GM19025 (cell line): ENCODE measurements around the gene TRIM9.

Source experiments
- ATAC-seq: cut with Tn5 transposase; IDR thresholded peaks from one replicate; pipeline ENCODE4 v1.9.1; 2021; ENCODE audit warnings: mild to moderate bottlenecking, low read depth, moderate library complexity; ENCODE audit not compliant: unreplicated experiment

TRIM9 gene

GRCh38 chr14:51093371-51094281 lies 1.3 kb downstream of the TRIM9 start:
- no peak for ATAC-seq

GRCh38 chr14:51092965-51093364 lies 1.9 kb downstream of the TRIM9 start:
- ATAC-seq = no peak

GRCh38 chr14:51089278-51089677 lies 5.6 kb downstream of the TRIM9 start:
- no peak for ATAC-seq

DNA sequence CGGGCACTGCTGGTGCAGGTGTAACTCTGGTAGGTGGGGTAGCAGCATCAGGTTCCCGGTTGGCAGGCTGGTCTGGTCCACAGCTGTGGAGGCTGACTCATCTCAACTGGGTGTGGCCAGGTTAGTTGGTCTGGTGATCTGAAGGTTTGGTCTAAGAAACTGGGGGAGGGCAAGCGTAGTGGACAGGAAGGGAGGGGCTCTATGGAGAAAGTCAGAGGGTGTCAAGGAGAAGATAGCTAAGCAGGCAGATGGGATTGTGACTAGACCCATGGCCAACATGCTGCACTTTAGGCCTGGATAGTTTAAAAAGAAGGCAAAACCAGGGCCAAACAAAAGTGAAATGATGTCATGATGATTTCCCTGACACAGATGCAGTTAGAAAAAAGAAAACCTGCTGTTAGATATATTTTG lies 7.9 kb downstream of the TRIM9 start:
- ATAC-seq = no peak

- ATAC-seq = no peak
Measured at GRCh38 chr14:51086044-51086443, 8.9 kb downstream of the TRIM9 start.

- ATAC-seq = no peak
Measured at GRCh38 chr14:51084962-51085361, 9.9 kb downstream of the TRIM9 start.

DNA sequence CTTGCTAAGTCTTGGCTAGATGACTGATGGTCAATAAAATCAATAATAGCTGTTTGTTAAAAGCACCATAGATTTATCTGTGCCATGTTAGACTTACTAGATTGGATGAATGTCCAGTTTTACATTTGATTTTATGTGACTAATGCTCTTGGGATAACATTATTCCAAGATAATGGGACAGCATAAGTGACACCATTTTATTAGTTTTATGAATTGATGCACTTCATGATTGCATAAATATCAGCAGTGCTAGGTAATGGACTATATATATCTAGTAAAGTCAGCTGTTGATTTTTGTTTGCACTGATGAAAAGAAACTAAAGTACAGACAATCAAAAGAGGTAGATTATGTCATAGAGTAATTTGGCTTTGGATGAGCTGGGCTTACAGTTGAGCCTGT lies 10.4 kb downstream of the TRIM9 start:
- ATAC-seq = no peak

DNA sequence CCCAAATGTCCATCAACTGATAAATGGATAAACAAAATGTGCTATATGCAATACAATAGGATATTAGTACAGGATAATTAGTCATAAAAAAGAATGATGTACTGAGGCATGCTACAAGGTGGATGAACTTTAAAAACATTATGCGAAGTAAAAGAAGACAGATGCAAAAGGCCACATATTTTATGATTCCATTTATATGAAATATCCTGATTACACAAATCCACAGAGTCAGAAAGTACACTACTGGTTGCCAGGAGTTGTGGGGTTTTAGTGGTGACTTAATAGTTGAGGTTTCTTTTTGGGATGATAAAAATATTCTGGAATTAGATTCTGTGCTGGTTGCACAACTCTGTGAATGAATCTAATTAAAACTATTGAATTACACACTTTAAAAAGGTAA lies 12.6 kb downstream of the TRIM9 start:
- ATAC-seq = no peak

DNA sequence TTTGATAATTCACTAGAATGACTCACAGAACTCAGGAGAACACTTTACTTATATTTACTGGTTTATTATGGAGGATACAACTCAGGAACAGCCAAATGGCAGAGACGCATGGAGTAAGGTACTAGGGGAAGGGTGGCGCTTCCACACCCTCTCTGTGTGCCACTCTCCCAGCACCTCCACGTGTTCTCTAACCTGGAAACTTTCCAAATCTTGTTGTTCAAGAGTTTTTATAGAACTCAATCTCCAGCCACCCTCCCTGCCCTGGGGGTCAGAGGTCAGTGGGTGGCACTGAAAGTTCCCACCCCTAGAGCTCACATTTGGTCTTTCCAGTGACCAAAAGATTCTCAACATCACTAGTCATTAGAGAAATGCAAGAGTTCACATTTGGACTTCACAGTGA lies 13.2 kb downstream of the TRIM9 start:
- no peak for ATAC-seq

- no peak for ATAC-seq
Measured at GRCh38 chr14:51081209-51081608, 13.7 kb downstream of the TRIM9 start.

- no peak for ATAC-seq
Measured at GRCh38 chr14:51080645-51081044, 14.3 kb downstream of the TRIM9 start.

GRCh38 chr14:51079489-51079888 lies 15.4 kb downstream of the TRIM9 start:
- no peak for ATAC-seq

DNA sequence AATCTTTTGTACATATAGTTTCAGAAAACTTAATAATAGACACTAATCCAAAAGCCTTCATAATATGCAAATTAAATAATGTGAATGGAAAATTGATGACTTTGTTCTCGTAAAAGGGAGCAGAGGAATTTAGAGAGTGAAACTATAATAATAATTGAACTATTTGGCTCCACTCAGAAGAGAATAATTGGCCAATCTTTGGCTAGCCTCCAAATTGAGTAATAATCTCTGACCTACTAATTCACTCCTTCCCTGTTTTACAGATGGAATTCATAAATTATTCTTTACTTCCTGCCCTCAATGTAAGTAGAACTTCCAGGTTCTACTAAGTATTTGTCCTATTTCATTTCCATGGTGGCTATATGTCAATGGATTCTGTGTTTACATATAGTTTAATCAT lies 15.8 kb downstream of the TRIM9 start:
- ATAC-seq = no peak

DNA sequence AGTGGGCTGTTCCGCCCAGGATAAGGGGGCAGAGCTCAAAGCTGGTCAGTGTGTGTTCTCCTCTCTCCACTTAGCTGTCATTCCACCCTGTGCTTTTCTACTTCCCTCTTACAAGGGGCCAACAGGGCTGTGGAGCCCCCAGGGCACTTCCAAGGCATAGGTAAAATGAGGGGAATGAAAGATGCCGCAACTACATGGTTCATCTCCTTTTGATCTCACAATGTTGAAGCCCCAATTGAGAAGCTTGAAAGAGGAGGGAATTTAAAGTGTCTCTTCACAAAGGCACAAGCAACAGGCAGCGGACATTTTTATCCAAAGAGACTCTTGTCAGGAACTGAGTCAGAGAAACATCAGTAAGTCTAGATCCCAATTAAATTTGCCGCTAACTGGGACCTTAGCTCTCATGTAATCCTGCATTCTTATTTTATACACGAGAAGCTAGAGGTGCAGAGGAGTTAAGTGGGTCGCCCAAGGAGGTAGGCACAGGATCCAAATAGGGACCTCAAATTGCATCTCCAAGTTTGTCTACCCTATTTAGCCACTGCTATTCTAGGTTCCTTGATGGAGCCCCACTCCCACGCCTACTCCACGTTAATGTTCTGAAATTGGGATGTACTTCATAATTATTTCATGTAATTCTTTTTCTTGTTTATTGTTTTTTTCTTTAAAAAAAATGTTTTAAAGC lies 20.1 kb downstream of the TRIM9 start:
- ATAC-seq = no peak

DNA sequence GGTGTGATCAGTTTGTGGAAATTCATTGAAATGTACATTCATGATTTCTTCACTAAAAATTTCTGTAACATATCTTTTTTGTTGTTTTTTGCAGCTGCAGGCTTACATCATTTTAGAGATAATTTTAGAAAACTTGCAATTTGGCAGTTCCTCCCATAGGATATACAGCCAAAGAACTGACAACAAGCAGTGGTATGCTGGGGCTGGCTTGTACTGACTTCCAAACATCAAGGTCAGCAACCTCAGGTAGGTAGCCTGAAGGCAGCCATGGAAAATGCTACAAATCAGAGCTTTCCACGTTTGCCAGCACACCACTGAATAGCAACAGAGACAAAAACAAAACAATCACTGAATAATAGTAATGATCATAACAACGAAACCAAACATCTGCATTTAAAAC lies 21.2 kb downstream of the TRIM9 start:
- ATAC-seq = no peak

GRCh38 chr14:51072976-51073375 lies 21.9 kb downstream of the TRIM9 start:
- no peak for ATAC-seq

DNA sequence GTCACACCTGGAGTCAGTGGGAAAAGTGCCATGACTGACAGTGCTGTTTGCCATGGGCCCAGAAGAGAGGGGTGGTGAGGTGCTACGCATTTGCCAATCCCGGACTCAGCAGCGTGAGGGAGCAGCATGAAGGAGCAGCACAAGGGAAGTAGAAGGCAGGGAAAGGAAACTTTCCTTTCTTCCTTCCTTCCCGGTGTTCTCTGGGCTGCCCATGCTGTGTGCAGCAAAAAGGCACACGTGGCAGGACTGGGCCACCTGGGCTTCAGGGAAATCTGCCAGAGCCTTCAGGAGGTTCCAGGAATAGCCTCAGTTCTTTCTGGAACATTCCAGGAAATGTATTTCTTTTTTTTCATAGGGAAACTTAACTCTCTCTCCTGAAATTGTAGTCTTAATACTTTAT lies 23.0 kb downstream of the TRIM9 start:
- no peak for ATAC-seq

DNA sequence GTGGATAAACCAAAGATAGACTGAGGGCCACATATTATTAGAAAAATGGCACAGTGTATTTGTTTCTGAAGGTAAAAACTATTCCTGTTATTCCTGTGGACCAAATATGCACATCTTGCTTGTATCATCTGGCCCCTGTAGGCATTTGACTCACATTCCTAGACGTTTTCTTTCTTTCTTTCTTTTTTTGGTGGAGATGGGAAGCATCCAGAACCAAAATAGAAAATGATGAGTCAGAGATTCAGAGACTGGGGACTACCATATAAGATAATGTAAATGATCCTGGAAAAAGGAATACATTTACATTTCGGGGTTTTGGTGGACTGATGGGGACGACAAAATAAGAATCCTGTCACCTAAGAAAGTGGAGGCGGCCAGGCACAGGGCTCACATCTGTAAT lies 24.2 kb downstream of the TRIM9 start:
- ATAC-seq = no peak

- no peak for ATAC-seq
Measured at GRCh38 chr14:51069055-51069454, 25.9 kb downstream of the TRIM9 start.

- ATAC-seq = no peak
Measured at GRCh38 chr14:51068268-51068667, 26.6 kb downstream of the TRIM9 start.

DNA sequence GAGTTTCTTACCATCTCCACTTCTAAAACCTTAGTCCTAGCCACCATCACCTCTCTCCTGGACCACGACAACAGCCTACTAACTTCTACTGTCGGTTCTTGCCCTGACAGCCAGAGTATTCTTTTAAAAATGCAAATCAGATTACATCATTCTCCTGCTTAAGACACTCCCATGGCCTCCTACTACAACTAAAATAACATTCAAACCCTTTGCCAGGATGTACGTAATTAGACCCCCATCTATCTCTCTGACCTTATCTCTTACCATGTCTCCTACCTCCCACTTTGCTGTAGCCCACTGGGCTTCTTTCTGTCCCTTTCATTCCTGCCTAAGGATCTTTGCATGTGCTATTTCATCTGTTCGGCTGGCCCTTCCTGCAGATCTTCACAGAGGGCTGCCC lies 27.6 kb downstream of the TRIM9 start:
- ATAC-seq = no peak

DNA sequence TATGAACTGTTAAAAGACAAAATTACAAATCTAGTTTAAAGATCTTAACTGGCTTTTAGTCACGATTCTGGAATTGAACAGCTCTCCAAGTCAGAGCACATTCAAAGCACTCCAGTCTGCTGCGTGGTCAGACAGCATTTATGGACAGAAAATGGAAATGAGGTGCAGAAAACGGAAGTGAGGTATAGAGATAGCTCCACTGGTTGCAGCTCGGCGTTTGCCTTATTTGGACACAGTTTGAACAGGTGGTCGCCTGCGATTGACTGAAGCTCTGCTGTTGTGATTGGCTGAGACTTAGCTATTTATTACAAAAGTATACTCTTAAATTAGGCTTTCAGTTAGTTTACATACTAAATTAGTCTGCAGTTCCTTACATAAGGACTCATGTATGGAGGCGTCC lies 28.3 kb downstream of the TRIM9 start:
- ATAC-seq = no peak
